K562 (cell line): ENCODE measurements around the gene ZNF519. TPM values are rescaled to one million over a fixed set of nuclear protein-coding genes. Genes with fewer than 3 reads are reported as not detected.
"Not testable (repeated sequence)": the region's sequence is repeated elsewhere in the genome, so short reads cannot be mapped to it uniquely, and the experiment has no call there.

Source experiments
- ATAC-seq: fragments of 200-7000 bp; cut with Tn5 transposase; 3 replicates; pipeline ENCODE4 v1.9.1; 2020; ENCODE audit warnings: moderate library complexity
- BruUV-seq: library from RNA; stranded (reverse); fragments of 400-500 nt; replicated peaks from 2 replicates; lab custom pipeline; 2021; lab: Mats Ljungman, UMichigan
- CTCF ChIA-PET: fragments of 300-600 bp; formaldehyde crosslinking; extraction: SDS; loops from one replicate; lab custom pipeline; 2021; ENCODE audit warnings: low intra/inter-chr PET ratio; lab: Yijun Ruan, JAX
- POLR2A ChIA-PET: fragments of 300-600, 350-650 bp; sonication (Branson Sonifier 250); formaldehyde crosslinking; extraction: SDS; loops from one replicate; lab custom pipeline; 2021; ENCODE audit warnings: antibody characterized with exemption, inconsistent platforms; lab: Yijun Ruan, JAX
- DNase-seq, 4 experiments: peaks; one replicate each; pipeline versions ENCODE4 v3.0.0 to v3.0.0-alpha.2; 2011 to 2018; ENCODE audit warnings: low spot score in 3 of 4, mixed read lengths in 3 of 4; ENCODE audit errors: extremely low read depth in 1 of 4
- FAIRE-seq: peaks from 2 replicates; lab custom pipeline; 2011; peaks lifted over from hg19 to GRCh38; lab: Jason Lieb, UNC
- H2AFZ ChIP-seq: 2 replicates; pipeline ENCODE4 v1.6.0; 2011; ENCODE audit warnings: low read depth, low read length, control low read depth, inconsistent platforms
- H3K27ac ChIP-seq: fragments of 200-600 bp; 3 replicates; pipeline ENCODE4 v1.8.0; 2011; ENCODE audit warnings: low read depth, mild to moderate bottlenecking, control low read depth, inconsistent platforms, low read length, moderate library complexity, mixed read lengths; ENCODE audit errors: extremely low read depth
- H3K27me3 ChIP-seq, 2 experiments: fragments of 300-600 bp in 1 of 2; 2 replicates in 1 of 2; 3 replicates in 1 of 2; pipeline versions ENCODE4 v1.6.0 to v1.8.0; 2011; ENCODE audit warnings: inconsistent platforms in 2 of 2, low read length in 2 of 2, mild to moderate bottlenecking in 1 of 2, mixed read lengths in 1 of 2, moderate library complexity in 1 of 2; ENCODE audit not compliant: control insufficient read depth in 2 of 2, insufficient read depth in 2 of 2
- H3K36me3 ChIP-seq: fragments of 300-600 bp; 3 replicates; pipeline ENCODE4 v1.8.0; 2011; ENCODE audit warnings: mild to moderate bottlenecking, low read length, inconsistent platforms; ENCODE audit not compliant: control insufficient read depth, insufficient read depth
- H3K4me1 ChIP-seq, 2 experiments: fragments of 200-600 bp in 1 of 2; replicated peaks in 1 of 2; 2 replicates in 1 of 2; 3 replicates in 1 of 2; pipeline versions ENCODE4 v1.5.1 to v1.8.0; 2011; ENCODE audit warnings: inconsistent platforms in 2 of 2, low read length in 2 of 2, mild to moderate bottlenecking in 1 of 2, mixed read lengths in 1 of 2, moderate library complexity in 1 of 2; ENCODE audit not compliant: control insufficient read depth in 2 of 2, insufficient read depth in 2 of 2
- H3K4me2 ChIP-seq: 2 replicates; pipeline ENCODE4 v1.6.1; 2011; ENCODE audit warnings: low read length, control low read depth, inconsistent platforms, mixed read lengths; ENCODE audit not compliant: insufficient read depth
- H3K4me3 ChIP-seq: fragments of 200-600 bp; sonication (generic), shearing (Covaris generic); 2 replicates; pipeline ENCODE4 v1.5.1; 2016; ENCODE audit warnings: control low read depth, inconsistent platforms
- H3K79me2 ChIP-seq: fragments of 200-600 bp; 3 replicates; pipeline ENCODE4 v1.8.0; 2011; ENCODE audit warnings: low read length, inconsistent platforms; ENCODE audit not compliant: control insufficient read depth, insufficient read depth
- H3K9ac ChIP-seq, 2 experiments: 2 replicates each; pipeline versions ENCODE4 v1.6.0 to v1.6.1; 2011; ENCODE audit warnings: low read depth in 2 of 2, low read length in 2 of 2, control low read depth in 1 of 2, inconsistent platforms in 1 of 2, mild to moderate bottlenecking in 1 of 2, mixed read lengths in 1 of 2; ENCODE audit not compliant: insufficient read depth in 1 of 2
- H3K9me1 ChIP-seq: one replicate; pipeline ENCODE4 v1.6.0; 2011; ENCODE audit warnings: inconsistent platforms, mild to moderate bottlenecking, low read length, moderate library complexity; ENCODE audit not compliant: control insufficient read depth, insufficient read depth
- H3K9me3 ChIP-seq: replicated peaks from 2 replicates; pipeline ENCODE4 v1.5.1; 2011; ENCODE audit warnings: low read depth, low read length, inconsistent platforms; ENCODE audit not compliant: control insufficient read depth, insufficient read depth
- H4K20me1 ChIP-seq: replicated peaks from 2 replicates; pipeline ENCODE4 v1.6.1; 2011; ENCODE audit warnings: low read length, inconsistent platforms, mixed read lengths; ENCODE audit not compliant: control insufficient read depth, insufficient read depth
- WGBS: fragments of 100-300 bp; shearing (Covaris generic); methylation state at CpG from one replicate; pipeline ENCODE4 v1.1.6; 2016; ENCODE audit warnings: low coverage, mixed read lengths; ENCODE audit not compliant: insufficient coverage; ENCODE audit errors: missing lambda C conversion rate; 5-methylcytosine and 5-hydroxymethylcytosine counted together
- in situ Hi-C: fragments of 300-500 bp; cut with MboI; formaldehyde crosslinking; loops from 4 replicates; pipeline ENCODE4 v1.15.0; 2018; ENCODE audit warnings: inconsistent platforms, mixed read lengths
- intact Hi-C: fragments of 100-400 bp; cut with micrococcal nuclease; formaldehyde crosslinking; loops from 2 replicates; pipeline ENCODE4 v1.14.2; 2022
- polyA plus RNA-seq, 8 experiments: library from polyadenylated mRNA; depleted of rRNA in 4 of 8; stranded (reverse) in 5 of 8; unstranded in 3 of 8; fragments of >200 nt; fragmentation: Nextera tagmentation in 2 of 8; fragmentation: Illumina TruSeq in 1 of 8; extraction: Ambion mirVana in 2 of 8; extraction: Trizol in 1 of 8; gene quantifications; 2 replicates each; pipeline versions ENCODE4 v1.2.1 to v1.2.3, GENCODE V29; 2011 to 2014; ENCODE audit warnings: inconsistent platforms in 1 of 8, missing spikeins in 1 of 8
- total RNA-seq, 7 experiments: library from RNA; depleted of rRNA in 6 of 7; stranded (reverse); fragments of >200 nt in 6 of 7; fragmentation: Illumina TruSeq in 2 of 7; extraction: Trizol in 2 of 7; gene quantifications; 2 replicates each; pipeline versions ENCODE4 v1.2.1 to v1.2.3, GENCODE V29; 2011 to 2021; ENCODE audit warnings: low replicate concordance in 1 of 7

ZNF519 gene
- total and polyA plus RNA-seq, 9 of the 15 experiments (the other 6 are each of a cell fraction or from before 2014, with no cell fraction given): 5.1 to 15.1 (median 7.9) TPM

- H3K79me2 ChIP-seq, CTCF ChIA-PET, ATAC-seq, H3K4me3 ChIP-seq, BruUV-seq, FAIRE-seq, H3K27ac ChIP-seq, H3K9me3 ChIP-seq, H2AFZ ChIP-seq, DNase-seq, H3K9ac ChIP-seq, H3K4me1 ChIP-seq, H3K36me3 ChIP-seq, in situ Hi-C loops, intact Hi-C loops, H3K4me2 ChIP-seq, H4K20me1 ChIP-seq, H3K27me3 ChIP-seq, POLR2A ChIA-PET, H3K9me1 ChIP-seq: not testable (repeated sequence)
- WGBS: 73% methylated on average over 18 of the region's 48 CpGs
Observed at GRCh38 chr18:14177540-14178320, 45.5 kb upstream of the ZNF519 start.

DNA sequence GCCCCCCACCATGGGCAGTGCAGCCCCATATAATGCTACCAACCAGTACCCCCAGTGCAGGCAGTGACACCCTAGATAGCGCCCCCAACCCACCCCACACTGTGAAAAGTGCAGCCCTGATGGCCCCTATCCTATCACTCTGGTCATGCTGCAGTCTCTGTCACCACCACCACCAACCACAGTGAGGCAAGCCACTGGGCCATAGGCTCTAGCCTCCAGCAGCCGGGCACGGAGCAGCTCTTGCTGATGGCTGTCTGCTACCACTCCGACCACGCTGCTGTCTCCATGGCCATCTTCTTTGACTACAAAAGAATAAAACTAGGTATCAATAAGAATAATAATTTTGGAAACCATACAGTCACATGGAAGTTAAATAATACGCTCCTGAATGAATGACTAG lies 43.2 kb upstream of the ZNF519 start:
- H3K9ac ChIP-seq, in situ Hi-C loops, ATAC-seq, POLR2A ChIA-PET, H2AFZ ChIP-seq, H3K36me3 ChIP-seq, H3K4me3 ChIP-seq, CTCF ChIA-PET, H3K27ac ChIP-seq, H3K27me3 ChIP-seq, H3K9me1 ChIP-seq, H3K4me1 ChIP-seq, DNase-seq, BruUV-seq, intact Hi-C loops, FAIRE-seq, H3K79me2 ChIP-seq, H3K9me3 ChIP-seq, H3K4me2 ChIP-seq, H4K20me1 ChIP-seq: not testable (repeated sequence)
- WGBS: 7% methylated on average over 6 of the region's 6 CpGs
